Measurements from ENCODE around the gene CYP2D6.

DNA sequence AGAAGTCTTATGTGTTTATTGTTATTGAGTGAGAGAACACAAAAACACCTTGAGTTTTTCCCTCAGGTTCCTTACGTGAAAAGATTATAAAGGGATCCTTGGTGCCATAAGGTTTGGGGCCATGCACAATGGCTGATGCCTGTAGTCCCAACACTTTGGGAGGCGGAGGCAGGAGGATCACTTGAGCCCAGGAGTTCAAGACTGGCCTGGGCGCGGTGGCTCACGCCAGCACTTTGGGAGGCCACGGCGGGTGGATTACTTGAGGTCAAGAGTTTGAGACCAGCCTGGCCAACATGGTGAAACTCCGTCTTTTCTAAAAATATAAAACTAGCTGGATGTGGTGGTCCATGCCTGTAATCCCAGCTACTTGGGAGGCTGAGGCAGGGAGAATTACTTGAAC lies 45.7 kb downstream of the CYP2D6 start:
- TF ChIP-seq POLR2A (IDR thresholded peaks at IDR 0.05; ENCODE audit: low read depth, low read length) (no peak), POLR2AphosphoS5 (IDR thresholded peaks at IDR 0.05; ENCODE audit: low read depth, low read length) (peak; percentile 13; the same call in 1 of the 2 replicates), TAF1 (IDR thresholded peaks at IDR 0.05; ENCODE audit: low read depth, low read length) (no peak), SPI1 (IDR thresholded peaks at IDR 0.05; ENCODE audit: low read depth, low read length) (no peak), PAX5 (IDR thresholded peaks at IDR 0.05; ENCODE audit: insufficient read depth, low read length, severe bottlenecking) (no peak)

Measured in GM12891 (cell line).